Caco-2 (cell line): ENCODE data around the gene B3GNT9. TPM values are rescaled to one million over a fixed set of nuclear protein-coding genes. Genes with fewer than 3 reads are reported as not detected.

ENCODE experiments used
- BruUV-seq: library from RNA; stranded (reverse); fragments of 400-500 nt; replicated peaks from 2 replicates; lab custom pipeline; 2021; lab: Mats Ljungman, UMichigan
- CTCF ChIA-PET: fragments of 300-600 bp; sonication (Branson Sonifier 250); formaldehyde crosslinking; loops from one replicate; lab custom pipeline; 2022; ENCODE audit warnings: antibody characterized with exemption; lab: Charles Lee
- POLR2A ChIA-PET: fragments of 300-600 bp; sonication (Branson Sonifier 250); formaldehyde crosslinking; loops from one replicate; lab custom pipeline; 2022; ENCODE audit warnings: antibody characterized with exemption; lab: Charles Lee
- DNase-seq, 2 experiments: peaks; one replicate each; pipeline versions ENCODE4 v3.0.0 to v3.0.0-alpha.2; 2020 to 2022
- H3K27me3 ChIP-seq: replicated peaks from 2 replicates; pipeline ENCODE4 v1.6.0; 2011; ENCODE audit warnings: low read length; ENCODE audit not compliant: control insufficient read depth, insufficient read depth
- H3K36me3 ChIP-seq: 2 replicates; pipeline ENCODE4 v1.5.1; 2011; ENCODE audit warnings: low read length; ENCODE audit not compliant: control insufficient read depth, insufficient read depth
- H3K4me1 ChIP-seq: fragments of 250-450 bp; sonication (Bioruptor Pico); 2 replicates; pipeline ENCODE4 v1.5.1; 2020; ENCODE audit warnings: mild to moderate bottlenecking
- H3K4me3 ChIP-seq: 2 replicates; pipeline ENCODE4 v1.5.1; 2011; ENCODE audit warnings: low read depth, mild to moderate bottlenecking, control low read depth, low read length
- H3K9me3 ChIP-seq: fragments of 250-450 bp; sonication (Bioruptor Pico); 2 replicates; pipeline ENCODE4 v1.5.1; 2020; ENCODE audit warnings: mild to moderate bottlenecking, moderate library complexity
- H3K27ac Mint-ChIP-seq: one replicate; pipeline ENCODE4 v1.8.0; 2022; ENCODE audit warnings: mixed read lengths; ENCODE audit not compliant: unreplicated experiment
- H3K27me3 Mint-ChIP-seq: one replicate; pipeline ENCODE4 v1.8.0; 2022; ENCODE audit warnings: mixed read lengths; ENCODE audit not compliant: insufficient read depth, unreplicated experiment
- H3K36me3 Mint-ChIP-seq: one replicate; pipeline ENCODE4 v1.8.0; 2022; ENCODE audit warnings: mild to moderate bottlenecking, mixed read lengths; ENCODE audit not compliant: insufficient read depth, unreplicated experiment
- H3K4me1 Mint-ChIP-seq: one replicate; pipeline ENCODE4 v1.8.0; 2022; ENCODE audit warnings: low read depth, mixed read lengths; ENCODE audit not compliant: unreplicated experiment
- H3K4me3 Mint-ChIP-seq: one replicate; pipeline ENCODE4 v1.8.0; 2022; ENCODE audit warnings: mild to moderate bottlenecking, moderate library complexity, mixed read lengths; ENCODE audit not compliant: unreplicated experiment
- H3K9me3 Mint-ChIP-seq: one replicate; pipeline ENCODE4 v1.8.0; 2022; ENCODE audit warnings: mixed read lengths; ENCODE audit not compliant: unreplicated experiment
- intact Hi-C: fragments of 100-400 bp; cut with micrococcal nuclease; formaldehyde crosslinking; loops from one replicate; pipeline ENCODE4 v1.10.0; 2022; ENCODE audit not compliant: unreplicated experiment
- total RNA-seq: library from RNA; stranded (reverse); gene quantifications from 2 replicates; pipeline ENCODE4 v1.2.3, GENCODE V29; 2022
- TF ChIP-seq, protein P1 (sequence below), 2 experiments: fragments of 200-600 bp in 1 of 2; IDR thresholded peaks; 1 replicate in 1 of 2; 2 replicates in 1 of 2; pipeline versions ENCODE4 v1.5.1 to v1.8.0; 2011 to 2022; ENCODE audit warnings: antibody characterized with exemption in 1 of 2, control low read depth in 1 of 2, inconsistent platforms in 1 of 2, low read depth in 1 of 2, low read length in 1 of 2, mild to moderate bottlenecking in 1 of 2, moderate library complexity in 1 of 2; ENCODE audit not compliant: insufficient read depth in 1 of 2, severe bottlenecking in 1 of 2, unreplicated experiment in 1 of 2

The B3GNT9 gene
- total RNA-seq, 1 experiment from 2014 or later: 11.6 TPM

DNA sequence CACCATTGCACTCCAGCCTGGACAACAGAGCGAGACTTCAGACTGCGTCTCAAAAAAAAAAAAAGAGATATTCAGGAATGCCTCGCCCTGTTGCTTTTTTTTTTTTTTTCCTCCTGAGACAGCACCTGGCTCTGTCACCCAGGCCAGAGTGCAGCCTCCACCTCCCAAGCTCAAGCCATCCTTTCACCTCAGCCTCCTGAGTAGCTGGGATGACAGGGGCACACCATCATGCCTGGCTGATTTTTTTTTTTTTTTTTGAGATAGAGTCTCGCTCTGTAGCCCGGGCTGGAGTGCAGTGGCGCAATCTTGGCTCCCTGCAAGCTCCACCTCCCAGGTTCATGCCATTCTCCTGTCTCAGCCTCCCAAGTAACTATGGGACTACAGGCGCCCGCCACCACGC, 33.1 kb downstream of the B3GNT9 start:
- H3K9me3 Mint-ChIP-seq: no peaks in the 10 kb centered on the region
- peaks cover 18% of the 10 kb centered on the region for H3K4me1 ChIP-seq
- H3K4me3 Mint-ChIP-seq: no peak overlapping the region
- intact Hi-C loops: no loop called here
- TF ChIP-seq, protein P1, sequence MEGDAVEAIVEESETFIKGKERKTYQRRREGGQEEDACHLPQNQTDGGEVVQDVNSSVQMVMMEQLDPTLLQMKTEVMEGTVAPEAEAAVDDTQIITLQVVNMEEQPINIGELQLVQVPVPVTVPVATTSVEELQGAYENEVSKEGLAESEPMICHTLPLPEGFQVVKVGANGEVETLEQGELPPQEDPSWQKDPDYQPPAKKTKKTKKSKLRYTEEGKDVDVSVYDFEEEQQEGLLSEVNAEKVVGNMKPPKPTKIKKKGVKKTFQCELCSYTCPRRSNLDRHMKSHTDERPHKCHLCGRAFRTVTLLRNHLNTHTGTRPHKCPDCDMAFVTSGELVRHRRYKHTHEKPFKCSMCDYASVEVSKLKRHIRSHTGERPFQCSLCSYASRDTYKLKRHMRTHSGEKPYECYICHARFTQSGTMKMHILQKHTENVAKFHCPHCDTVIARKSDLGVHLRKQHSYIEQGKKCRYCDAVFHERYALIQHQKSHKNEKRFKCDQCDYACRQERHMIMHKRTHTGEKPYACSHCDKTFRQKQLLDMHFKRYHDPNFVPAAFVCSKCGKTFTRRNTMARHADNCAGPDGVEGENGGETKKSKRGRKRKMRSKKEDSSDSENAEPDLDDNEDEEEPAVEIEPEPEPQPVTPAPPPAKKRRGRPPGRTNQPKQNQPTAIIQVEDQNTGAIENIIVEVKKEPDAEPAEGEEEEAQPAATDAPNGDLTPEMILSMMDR (IDR thresholded peaks at IDR 0.05; ENCODE audit: insufficient read depth in 1 of 2, low read depth in 1 of 2, low read length in 1 of 2, severe bottlenecking in 1 of 2, unreplicated experiment in 1 of 2): no peak
- ChIA-PET CTCF (interaction anchor here (0.7 to 0.8 kb wide), 4 partner anchors 10 to 100 kb away, joined by 3 read pairs; no protein-coding TSS in a partner anchor), POLR2A (interaction anchor here (0.5 kb wide), 2 partner anchors 51 to 293 kb away, joined by 4 to 5 read pairs; no protein-coding TSS in a partner anchor)
- BruUV-seq: no TSS peak
- 0 out of 2 replicates have a peak, but pooled peaks cover 2% of the 10 kb centered on the region for H3K36me3 ChIP-seq
- no peak for DNase-seq
- no peaks in the 10 kb centered on the region for H3K27me3 Mint-ChIP-seq
- H3K9me3 ChIP-seq: no peaks in the 10 kb centered on the region
- peaks cover 24% of the 10 kb centered on the region for H3K4me1 Mint-ChIP-seq
- H3K27me3 ChIP-seq: no peaks in the 10 kb centered on the region
- no peak overlapping the region for H3K4me3 ChIP-seq
- peaks cover 45% of the 10 kb centered on the region for H3K36me3 Mint-ChIP-seq
- no peak overlapping the region for H3K27ac Mint-ChIP-seq

- no peaks in the 10 kb centered on the region for H3K27me3 ChIP-seq
- H3K9me3 ChIP-seq: no peaks in the 10 kb centered on the region
- BruUV-seq: no TSS peak
- H3K4me3 ChIP-seq: no peak overlapping the region
- Mint-ChIP-seq H3K4me3 (no peak overlapping the region), H3K9me3 (no peaks in the 10 kb centered on the region), H3K27ac (no peak overlapping the region), H3K36me3 (peaks cover 37% of the 10 kb centered on the region), H3K4me1 (peaks cover 33% of the 10 kb centered on the region), H3K27me3 (no peaks in the 10 kb centered on the region)
- DNase-seq: no peak
- POLR2A ChIA-PET: no interaction called here
- H3K36me3 ChIP-seq: 0 out of 2 replicates have a peak, but pooled peaks cover 2% of the 10 kb centered on the region
- peaks cover 25% of the 10 kb centered on the region for H3K4me1 ChIP-seq
- TF ChIP-seq, protein P1 (IDR thresholded peaks at IDR 0.05; ENCODE audit: insufficient read depth in 1 of 2, low read depth in 1 of 2, low read length in 1 of 2, severe bottlenecking in 1 of 2, unreplicated experiment in 1 of 2): no peak
- intact Hi-C loops: no loop called here
- CTCF ChIA-PET: interaction anchor here (0.7 to 1.4 kb wide), 3 partner anchors 13 to 99 kb away, joined by 3 to 5 read pairs (median 3); no protein-coding TSS in a partner anchor
These were observed 34.1 kb downstream of the B3GNT9 start for GRCh38 chr16:67116388-67117311.

DNA sequence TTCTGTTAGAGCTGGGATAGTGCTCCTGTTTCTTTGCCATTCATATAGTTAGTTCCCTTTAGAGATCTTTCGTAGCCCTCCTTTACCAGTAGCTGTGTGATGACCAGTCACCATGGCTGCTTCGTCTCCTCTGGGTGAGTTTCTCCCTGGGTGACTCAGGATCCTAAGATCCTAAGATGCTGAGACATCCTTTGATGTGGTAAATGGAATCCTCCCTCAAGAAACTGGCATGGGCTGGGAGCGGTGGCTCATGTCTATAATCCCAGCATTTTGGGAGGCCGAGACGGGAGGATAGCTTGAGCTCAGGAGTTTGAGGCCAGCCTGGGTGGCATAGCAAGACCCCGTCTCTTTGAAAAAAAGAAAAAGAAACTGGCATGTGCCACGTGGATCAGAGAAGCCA, 35.2 kb downstream of the B3GNT9 start:
- Mint-ChIP-seq H3K4me3 (no peak overlapping the region), H3K9me3 (no peaks in the 10 kb centered on the region), H3K4me1 (peaks cover 33% of the 10 kb centered on the region), H3K27ac (no peak overlapping the region), H3K27me3 (no peaks in the 10 kb centered on the region), H3K36me3 (peaks cover 37% of the 10 kb centered on the region)
- ChIA-PET CTCF (interaction anchor here (0.6 to 1.4 kb wide), 2 partner anchors 12 to 138 kb away, joined by 3 to 5 read pairs; no protein-coding TSS in a partner anchor), POLR2A (no interaction called here)
- DNase-seq: no peak
- Histone ChIP-seq H3K4me1 (peaks cover 35% of the 10 kb centered on the region), H3K4me3 (no peak overlapping the region), H3K36me3 (0 out of 2 replicates have a peak, but pooled peaks cover 2% of the 10 kb centered on the region), H3K9me3 (no peaks in the 10 kb centered on the region), H3K27me3 (no peaks in the 10 kb centered on the region)
- intact Hi-C loops: no loop called here
- TF ChIP-seq, protein P1 (IDR thresholded peaks at IDR 0.05; ENCODE audit: insufficient read depth in 1 of 2, low read depth in 1 of 2, low read length in 1 of 2, severe bottlenecking in 1 of 2, unreplicated experiment in 1 of 2): no peak
- BruUV-seq: no TSS peak
